ENCODE data around the gene CATSPER4. TPM values are rescaled to one million over a fixed set of nuclear protein-coding genes. Genes with fewer than 3 reads are reported as not detected.
A peak's percentile ranks its signal among the peaks of the same experiment; 100 is the strongest.

The CATSPER4 gene
- total and polyA plus RNA-seq, 2 of the 8 experiments (the other 6 are each of a cell fraction or from before 2014, with no cell fraction given), result 0.65 to 0.83 TPM

GRCh38 chr1:26189751-26190275 lies 589 bp upstream of the CATSPER4 start:
- Histone ChIP-seq H2BK15ac (ENCODE audit: low read length) (no peak overlapping the region), H2BK12ac (ENCODE audit: low read depth, low read length) (peak overlapping the region; percentile 32; the same call in 1 of the 2 replicates), H2AFZ (ENCODE audit: low read length) (no peak overlapping the region), H3K79me2 (ENCODE audit: control insufficient read depth in 1 of 2, insufficient read depth in 2 of 2, low read length in 2 of 2) (no peaks in the 10 kb centered on the region), H3K23me2 (ENCODE audit: low read depth, low read length) (no peaks in the 10 kb centered on the region), H3K14ac (ENCODE audit: insufficient read length) (no peak overlapping the region), H4K8ac (ENCODE audit: extremely low read depth, insufficient read depth, low read length) (no peak overlapping the region; the same call in 1 of the 2 replicates), H3K79me1 (ENCODE audit: low read depth, low read length) (no peaks in the 10 kb centered on the region), H2BK20ac (ENCODE audit: low read length) (no peak overlapping the region), H3K4me3 (ENCODE audit: extremely low read depth in 1 of 4, insufficient read depth in 2 of 4, low read depth in 3 of 4, low read length in 4 of 4) (no peak overlapping the region), H4K5ac (ENCODE audit: insufficient read length, low read depth, low read length) (no peak overlapping the region), H2BK5ac (ENCODE audit: low read depth, low read length) (no peak overlapping the region), H3K56ac (replicated peaks; ENCODE audit: insufficient read length, low read depth, low read length) (no peak overlapping the region), H2AK5ac (ENCODE audit: low read depth, low read length) (no peak overlapping the region), H3K4ac (replicated peaks; ENCODE audit: insufficient read length, low read depth, low read length) (no peak overlapping the region), H3K9me3 (ENCODE audit: insufficient read depth in 2 of 2, low read depth in 1 of 2, low read length in 1 of 2) (no peaks in the 10 kb centered on the region), H3K18ac (ENCODE audit: extremely low read depth, low read length) (no peak overlapping the region), H3K4me2 (ENCODE audit: insufficient read depth in 1 of 2, low read depth in 2 of 2, low read length in 2 of 2) (0 out of 4 replicates have a peak overlapping the region, but pooled peaks of 1 of the 2 experiments have one; percentile 29), H4K20me1 (replicated peaks in 1 of 2; ENCODE audit: control insufficient read depth in 1 of 2, insufficient read depth in 2 of 2, low read length in 2 of 2) (no peaks in the 10 kb centered on the region), H3K23ac (ENCODE audit: insufficient read length) (no peak overlapping the region), H2BK120ac (replicated peaks; ENCODE audit: low read depth, low read length) (no peak overlapping the region), H3K27me3 (replicated peaks in 1 of 4; ENCODE audit: control insufficient read depth in 3 of 4, extremely low read depth in 1 of 4, insufficient read depth in 3 of 4, low read length in 3 of 4) (no peaks in the 10 kb centered on the region), H4K91ac (replicated peaks; ENCODE audit: insufficient read length, low read length) (peak overlapping the region; percentile 67), H3K36me3 (ENCODE audit: control insufficient read depth in 2 of 4, insufficient read depth in 4 of 4, low read length in 3 of 4) (peaks cover 0 to 10% (median 1%) of the 10 kb centered on the region in 4 experiments; a peak in 3 of 8 replicates), H3K27ac (ENCODE audit: low read depth, low read length) (no peak overlapping the region), H3K9ac (replicated peaks in 1 of 4; ENCODE audit: extremely low read depth in 1 of 4, low read depth in 3 of 4, low read length in 3 of 4) (no peak overlapping the region), H3K4me1 (replicated peaks in 1 of 4; ENCODE audit: control insufficient read depth in 3 of 4, insufficient read depth in 4 of 4, low read length in 3 of 4) (peaks cover 0 to 7% (median 2%) of the 10 kb centered on the region in 4 experiments; a peak in 3 of 7 replicates)
- CTCF ChIA-PET (ENCODE audit: partially characterized antibody), result interaction anchor here (0.6 to 12.6 kb wide), 35 partner anchors 10 to 174 kb away, joined by 3 to 159 read pairs (median 5); partner anchors contain the start of genes C1orf232, CD52, CEP85 and CNKSR1
- WGBS, 2 experiments (ENCODE audit: extremely low coverage in 1 of 2, insufficient coverage in 1 of 2, insufficient read length in 1 of 2, insufficient replicate concordance in 2 of 2, low coverage in 1 of 2, low lambda C conversion rate in 2 of 2, missing lambda C conversion rate in 1 of 2), result 92% methylated on average over 7 of the region's 7 CpGs; no CpG with 5 or more reads in 1 of the 2 experiments
- DNase-seq (ENCODE audit: low read depth in 1 of 2, low spot score in 2 of 2) (no peak), FAIRE-seq (no peak)
- POLR2A ChIA-PET (ENCODE audit: partially characterized antibody), result interaction anchor here (0.6 to 3.2 kb wide), 14 partner anchors 9 to 298 kb away, joined by 3 to 22 read pairs (median 4); partner anchors contain the start of genes CEP85, CNKSR1, SH3BGRL3 and ZNF593
- TF ChIP-seq POLR2AphosphoS5 (IDR thresholded peaks at IDR 0.05; ENCODE audit: low read depth, low read length) (no peak), EGR1 (IDR thresholded peaks at IDR 0.05; ENCODE audit: borderline replicate concordance, low read depth, low read length) (no peak), BRCA1 (IDR thresholded peaks at IDR 0.05; ENCODE audit: low read depth, low read length) (no peak), CHD1 (IDR thresholded peaks at IDR 0.05; ENCODE audit: low read depth, low read length) (no peak), E2F6 (IDR thresholded peaks at IDR 0.05) (no peak), PHF8 (conservative IDR thresholded peaks at IDR 0.05; ENCODE audit: low read depth, low read length) (no peak), POU5F1 (IDR thresholded peaks at IDR 0.05; ENCODE audit: low read depth, low read length) (no peak), GTF2F1 (IDR thresholded peaks at IDR 0.05; ENCODE audit: borderline replicate concordance, low read depth, low read length) (no peak), KDM4A (IDR thresholded peaks at IDR 0.05; ENCODE audit: low read depth, low read length, severe bottlenecking) (no peak), HDAC2 (IDR thresholded peaks at IDR 0.05; ENCODE audit: borderline replicate concordance in 1 of 2, low read depth in 2 of 2, low read length in 2 of 2) (no peak), EP300 (IDR thresholded peaks at IDR 0.05; ENCODE audit: borderline replicate concordance in 1 of 2, low read depth in 2 of 2, low read length in 2 of 2) (no peak), TBP (IDR thresholded peaks at IDR 0.05; ENCODE audit: low read depth, low read length) (no peak)

Data from H1 (cell line).